Dedifferentiated amniotic fluid mesenchymal stem cell (primary cell): ENCODE results near the gene OR5D16.
"Not testable (repeated sequence)": the region's sequence is repeated elsewhere in the genome, so short reads cannot be mapped to it uniquely, and the experiment has no call there.

ENCODE experiments used
- DNase-seq: peaks from one replicate; pipeline ENCODE4 v3.0.0-alpha.2; 2016; ENCODE audit errors: extremely low spot score

Gene OR5D16

GRCh38 chr11:55838452-55838851 lies at the start of gene OR5D16:
TSS of gene OR5D16 (plus strand) at chr11:55838752. CDS start at chr11:55838752, 0 bp downstream.
- no peak for DNase-seq

- no peak for DNase-seq
Measured at GRCh38 chr11:55791606-55792005, 46.9 kb upstream of the OR5D16 start.

- DNase-seq = no peak
Measured at GRCh38 chr11:55793321-55793720, 45.2 kb upstream of the OR5D16 start.

GRCh38 chr11:55795256-55795655 lies 43.3 kb upstream of the OR5D16 start, which contains the start of gene OR5D14:
TSS of gene OR5D14 (plus strand) at chr11:55795556. CDS start at chr11:55795556, 0 bp downstream.
- no peak for DNase-seq

GRCh38 chr11:55806248-55806647 lies 32.3 kb upstream of the OR5D16 start:
- DNase-seq = no peak

GRCh38 chr11:55811067-55811466 lies 27.5 kb upstream of the OR5D16 start, which contains the start of gene OR5L1:
TSS of gene OR5L1 (plus strand) at chr11:55811367. CDS start at chr11:55811467, 100 bp downstream.
- DNase-seq = no peak

- no peak for DNase-seq
Measured at GRCh38 chr11:55819330-55819729, 19.2 kb upstream of the OR5D16 start, which contains the start of gene OR5D18. TSS of gene OR5D18 (plus strand) at chr11:55819630. CDS start at chr11:55819630, 0 bp downstream.

- no peak for DNase-seq
Measured at GRCh38 chr11:55826919-55827318, 11.6 kb upstream of the OR5D16 start, which contains the start of gene OR5L2. TSS of gene OR5L2 (plus strand) at chr11:55827219. CDS start at chr11:55827219, 0 bp downstream.

- DNase-seq = no peak
Measured at GRCh38 chr11:55847453-55847852, 8.9 kb downstream of the OR5D16 start.

- no peak for DNase-seq
Measured at GRCh38 chr11:55849037-55849436, 10.5 kb downstream of the OR5D16 start.

- DNase-seq = no peak
Measured at GRCh38 chr11:55852141-55852540, 13.6 kb downstream of the OR5D16 start.

GRCh38 chr11:55854704-55855103 lies 16.2 kb downstream of the OR5D16 start:
- DNase-seq = no peak

- not testable (repeated sequence) for DNase-seq
Measured at GRCh38 chr11:55867354-55867753, 28.8 kb downstream of the OR5D16 start.

GRCh38 chr11:55872731-55873130 lies 34.2 kb downstream of the OR5D16 start:
- DNase-seq = not testable (repeated sequence)

GRCh38 chr11:55873146-55873545 lies 34.6 kb downstream of the OR5D16 start:
- DNase-seq = not testable (repeated sequence)

- DNase-seq = not testable (repeated sequence)
Measured at GRCh38 chr11:55882997-55883396, 44.4 kb downstream of the OR5D16 start, which contains the start of gene TRIM51. TSS of gene TRIM51 (plus strand) at chr11:55883297. CDS start at chr11:55885429, 2,132 bp downstream.

GRCh38 chr11:55884995-55885394 lies 46.4 kb downstream of the OR5D16 start:
- DNase-seq = not testable (repeated sequence)

GRCh38 chr11:55885481-55885880 lies 46.9 kb downstream of the OR5D16 start:
- not testable (repeated sequence) for DNase-seq
